IgD-negative memory B cell (primary cell): ENCODE measurements around the gene GFOD1. TPM values are rescaled to one million over a fixed set of nuclear protein-coding genes. Genes with fewer than 3 reads are reported as not detected.
A peak's percentile ranks its signal among the peaks of the same experiment; 100 is the strongest.

ENCODE experiments used
- H3K27ac Mint-ChIP-seq, 3 donors: one replicate each; pipeline ENCODE4 v1.8.0; 2020 to 2022; ENCODE audit warnings: mild to moderate bottlenecking in 3 of 3, mixed read lengths in 3 of 3, moderate library complexity in 1 of 3
- H3K27me3 Mint-ChIP-seq: one replicate; pipeline ENCODE4 v1.8.0; 2021; ENCODE audit warnings: mixed read lengths
- H3K36me3 Mint-ChIP-seq: one replicate; pipeline ENCODE4 v1.8.0; 2020; ENCODE audit warnings: mild to moderate bottlenecking, mixed read lengths
- H3K4me1 Mint-ChIP-seq, 3 donors: one replicate each; pipeline ENCODE4 v1.8.0; 2020 to 2022; ENCODE audit warnings: mixed read lengths in 3 of 3, mild to moderate bottlenecking in 1 of 3
- H3K4me3 Mint-ChIP-seq, 4 donors: one replicate each; pipeline ENCODE4 v1.8.0; 2020 to 2022; ENCODE audit warnings: mild to moderate bottlenecking in 4 of 4, mixed read lengths in 4 of 4, moderate library complexity in 3 of 4
- H3K9me3 Mint-ChIP-seq, 3 donors: one replicate each; pipeline ENCODE4 v1.8.0; 2020 to 2021; ENCODE audit warnings: mixed read lengths in 3 of 3, mild to moderate bottlenecking in 1 of 3
- polyA plus RNA-seq: library from polyadenylated mRNA; unstranded; fragments of 300-500 nt; fragmentation: Illumina TruSeq; gene quantifications from one replicate; pipeline ENCODE4 v1.2.3, GENCODE V29; 2021

The GFOD1 gene
- polyA plus RNA-seq, 1 donor from 2014 or later, result 10.9 TPM

- Mint-ChIP-seq H3K4me3 (no peak overlapping the region), H3K36me3 (no peaks in the 10 kb centered on the region), H3K27ac (peak overlapping the region in 1 of 3 donors; percentile 18), H3K9me3 (no peaks in the 10 kb centered on the region), H3K27me3 (peaks cover 2% of the 10 kb centered on the region), H3K4me1 (peaks cover 13 to 27% (median 23%) of the 10 kb centered on the region in 3 donors)
These were observed 137.4 kb downstream of the GFOD1 start for GRCh38 chr6:13349811-13350506.

- Mint-ChIP-seq H3K4me1 (peaks cover 3 to 13% (median 9%) of the 10 kb centered on the region in 3 donors), H3K4me3 (no peak overlapping the region), H3K36me3 (peaks cover 2% of the 10 kb centered on the region), H3K27me3 (no peaks in the 10 kb centered on the region), H3K9me3 (peaks cover 0 to 2% (median 0%) of the 10 kb centered on the region in 3 donors), H3K27ac (no peak overlapping the region)
These were observed 138.9 kb downstream of the GFOD1 start for GRCh38 chr6:13348334-13349113.

GRCh38 chr6:13346245-13346644 is 141.2 kb downstream of the GFOD1 start:
- Mint-ChIP-seq H3K4me3 (no peak overlapping the region), H3K27me3 (no peaks in the 10 kb centered on the region), H3K27ac (no peak overlapping the region), H3K9me3 (peaks cover 0 to 5% (median 4%) of the 10 kb centered on the region in 3 donors), H3K4me1 (peaks cover 0 to 8% (median 2%) of the 10 kb centered on the region in 3 donors), H3K36me3 (peaks cover 6% of the 10 kb centered on the region)

- peaks cover 24 to 31% (median 31%) of the 10 kb centered on the region in 3 donors for H3K4me1 Mint-ChIP-seq
- H3K4me3 Mint-ChIP-seq, result no peak overlapping the region
- no peak overlapping the region for H3K27ac Mint-ChIP-seq
- peaks cover 9% of the 10 kb centered on the region for H3K36me3 Mint-ChIP-seq
- no peaks in the 10 kb centered on the region for H3K27me3 Mint-ChIP-seq
- H3K9me3 Mint-ChIP-seq, result peaks cover 0 to 5% (median 4%) of the 10 kb centered on the region in 3 donors
These were observed 144.9 kb downstream of the GFOD1 start for GRCh38 chr6:13342414-13343019.

- Mint-ChIP-seq H3K27ac (peak overlapping the region in 2 of 3 donors; percentile 48 to 71), H3K36me3 (peaks cover 9% of the 10 kb centered on the region), H3K4me3 (peak overlapping the region in 2 of 4 donors; percentile 81 to 90), H3K4me1 (peaks cover 27 to 37% (median 30%) of the 10 kb centered on the region in 3 donors), H3K9me3 (peaks cover 0 to 5% (median 4%) of the 10 kb centered on the region in 3 donors), H3K27me3 (no peaks in the 10 kb centered on the region)
These were observed 147.4 kb downstream of the GFOD1 start for GRCh38 chr6:13339863-13340630.

GRCh38 chr6:13338038-13338437 is 149.4 kb downstream of the GFOD1 start:
- peak overlapping the region in 2 of 4 donors; percentile 43 to 82 for H3K4me3 Mint-ChIP-seq

GRCh38 chr6:13336553-13336952 is 150.8 kb downstream of the GFOD1 start:
- Mint-ChIP-seq H3K9me3 (no peaks in the 10 kb centered on the region), H3K27me3 (no peaks in the 10 kb centered on the region), H3K4me3 (no peak overlapping the region), H3K36me3 (peaks cover 4% of the 10 kb centered on the region), H3K27ac (no peak overlapping the region), H3K4me1 (peaks cover 29 to 42% (median 32%) of the 10 kb centered on the region in 3 donors)

More at GRCh38 chr6:13338038-13338437, 149.4 kb downstream of the GFOD1 start:
- H3K36me3 Mint-ChIP-seq, result peaks cover 7% of the 10 kb centered on the region
- H3K4me1 Mint-ChIP-seq, result peaks cover 29 to 37% (median 30%) of the 10 kb centered on the region in 3 donors
- H3K27ac Mint-ChIP-seq, result peak overlapping the region; percentile 1 to 42 (median 17)
- no peaks in the 10 kb centered on the region for H3K27me3 Mint-ChIP-seq
- peaks cover 0 to 5% (median 2%) of the 10 kb centered on the region in 3 donors for H3K9me3 Mint-ChIP-seq

GRCh38 chr6:13334953-13335352 is 152.4 kb downstream of the GFOD1 start:
- no peaks in the 10 kb centered on the region for H3K9me3 Mint-ChIP-seq
- peaks cover 19 to 35% (median 22%) of the 10 kb centered on the region in 3 donors for H3K4me1 Mint-ChIP-seq
- H3K36me3 Mint-ChIP-seq, result peaks cover 4% of the 10 kb centered on the region
- no peak overlapping the region for H3K27ac Mint-ChIP-seq
- no peaks in the 10 kb centered on the region for H3K27me3 Mint-ChIP-seq
- H3K4me3 Mint-ChIP-seq, result peak overlapping the region in 1 of 4 donors; percentile 55

GRCh38 chr6:13332349-13332706 is 155.1 kb downstream of the GFOD1 start:
- H3K36me3 Mint-ChIP-seq, result peaks cover 2% of the 10 kb centered on the region
- peaks cover 12 to 25% (median 14%) of the 10 kb centered on the region in 3 donors for H3K4me1 Mint-ChIP-seq
- no peaks in the 10 kb centered on the region for H3K9me3 Mint-ChIP-seq
- no peak overlapping the region for H3K4me3 Mint-ChIP-seq
- H3K27ac Mint-ChIP-seq, result no peak overlapping the region
- H3K27me3 Mint-ChIP-seq, result no peaks in the 10 kb centered on the region

- Mint-ChIP-seq H3K36me3 (peaks cover 2% of the 10 kb centered on the region), H3K27me3 (no peaks in the 10 kb centered on the region), H3K4me1 (peaks cover 12 to 29% (median 16%) of the 10 kb centered on the region in 3 donors), H3K27ac (peak overlapping the region in 1 of 3 donors; percentile 83), H3K4me3 (peak overlapping the region in 2 of 4 donors; percentile 16 to 88), H3K9me3 (no peaks in the 10 kb centered on the region)
These were observed 155.7 kb downstream of the GFOD1 start for GRCh38 chr6:13331516-13332348.

GRCh38 chr6:13328875-13329183 is 158.6 kb downstream of the GFOD1 start:
- Mint-ChIP-seq H3K4me1 (peaks cover 12 to 25% (median 17%) of the 10 kb centered on the region in 3 donors), H3K9me3 (no peaks in the 10 kb centered on the region), H3K27me3 (no peaks in the 10 kb centered on the region), H3K4me3 (peak overlapping the region; percentile 95 to 99 (median 98)), H3K36me3 (peaks cover 5% of the 10 kb centered on the region), H3K27ac (peak overlapping the region; percentile 95 to 98 (median 95))

- H3K27me3 Mint-ChIP-seq, result no peaks in the 10 kb centered on the region
- peaks cover 12 to 25% (median 17%) of the 10 kb centered on the region in 3 donors for H3K4me1 Mint-ChIP-seq
- H3K27ac Mint-ChIP-seq, result peak within 1 kb of the TSS; percentile 95 to 98 (median 95)
- H3K36me3 Mint-ChIP-seq, result peaks cover 5% of the 10 kb centered on the region
- peak within 1 kb of the TSS; percentile 95 to 99 (median 98) for H3K4me3 Mint-ChIP-seq
- H3K9me3 Mint-ChIP-seq, result no peaks in the 10 kb centered on the region
These were observed 159.1 kb downstream of the GFOD1 start, which contains the start of gene TBC1D7 for GRCh38 chr6:13328076-13328874. Gene TBC1D7 (minus strand): TSS chr6:13328537. CDS start chr6:13326898, 1,639 bp downstream.

GRCh38 chr6:13327691-13328075 is 159.7 kb downstream of the GFOD1 start:
- Mint-ChIP-seq H3K27ac (peak overlapping the region; percentile 95 to 98 (median 95)), H3K4me1 (peaks cover 12 to 25% (median 17%) of the 10 kb centered on the region in 3 donors), H3K36me3 (peaks cover 5% of the 10 kb centered on the region), H3K9me3 (no peaks in the 10 kb centered on the region), H3K27me3 (no peaks in the 10 kb centered on the region), H3K4me3 (peak overlapping the region; percentile 95 to 99 (median 98))
